CD14-positive monocyte (primary cell): Measurements from ENCODE around the gene MMP24. TPM values are rescaled to one million over a fixed set of nuclear protein-coding genes. Genes with fewer than 3 reads are reported as not detected.

Source experiments
- DNase-seq, 3 donors: peaks; one replicate each; pipeline ENCODE4 v3.0.0-alpha.2; 2011 to 2022
- H2AFZ ChIP-seq: 2 replicates; pipeline ENCODE4 v1.6.0; 2012; ENCODE audit warnings: mild to moderate bottlenecking, low read depth, low read length, inconsistent platforms; ENCODE audit not compliant: insufficient read depth, poor library complexity, severe bottlenecking
- H3K27ac ChIP-seq, 2 donors: 1 replicate in 1 of 2; 2 replicates in 1 of 2; pipeline ENCODE4 v1.5.1; 2012 to 2013; ENCODE audit warnings: low read length in 2 of 2, control low read depth in 1 of 2, inconsistent platforms in 1 of 2, low read depth in 1 of 2, mild to moderate bottlenecking in 1 of 2
- H3K27me3 ChIP-seq, 2 donors: one replicate each; pipeline versions ENCODE4 v1.6.0 to v1.6.1; 2011 to 2013; ENCODE audit warnings: low read length in 2 of 2; ENCODE audit not compliant: control insufficient read depth in 2 of 2, insufficient read depth in 2 of 2
- H3K36me3 ChIP-seq, 2 donors: replicated peaks in 1 of 2; 1 replicate in 1 of 2; 2 replicates in 1 of 2; pipeline versions ENCODE4 v1.5.1 to v1.6.1; 2012 to 2013; ENCODE audit warnings: low read length in 2 of 2, control low read depth in 1 of 2, inconsistent platforms in 1 of 2, mild to moderate bottlenecking in 1 of 2; ENCODE audit not compliant: insufficient read depth in 2 of 2, control insufficient read depth in 1 of 2
- H3K4me1 ChIP-seq, 2 donors: 1 replicate in 1 of 2; 2 replicates in 1 of 2; pipeline versions ENCODE4 v1.5.1 to v1.6.1; 2012 to 2013; ENCODE audit warnings: low read length in 2 of 2, control low read depth in 1 of 2, inconsistent platforms in 1 of 2, mild to moderate bottlenecking in 1 of 2, moderate library complexity in 1 of 2; ENCODE audit not compliant: insufficient read depth in 2 of 2, control insufficient read depth in 1 of 2
- H3K4me2 ChIP-seq: replicated peaks from 2 replicates; pipeline ENCODE3; 2012; ENCODE audit warnings: low read length, moderate library complexity, mild to moderate bottlenecking; ENCODE audit not compliant: poor library complexity, severe bottlenecking; ENCODE audit errors: extremely low read depth
- H3K4me3 ChIP-seq, 3 experiments: fragments of 200-600 bp in 1 of 3; sonication (generic) in 1 of 3; replicated peaks in 1 of 3; 1 replicate in 2 of 3; 2 replicates in 1 of 3; pipeline ENCODE4 v1.5.1; 2011 to 2013; ENCODE audit warnings: low read length in 3 of 3, mild to moderate bottlenecking in 3 of 3, control low read depth in 2 of 3, low read depth in 2 of 3, inconsistent platforms in 1 of 3, moderate library complexity in 1 of 3
- H3K79me2 ChIP-seq: 2 replicates; pipeline ENCODE4 v1.6.0; 2012; ENCODE audit warnings: mild to moderate bottlenecking, control low read depth, inconsistent platforms, low read length, moderate library complexity; ENCODE audit not compliant: insufficient read depth
- H3K9ac ChIP-seq: 2 replicates; pipeline ENCODE4 v1.6.0; 2017; ENCODE audit warnings: low read length, mild to moderate bottlenecking; ENCODE audit not compliant: insufficient read depth, poor library complexity, severe bottlenecking
- H3K9me3 ChIP-seq, 2 donors: replicated peaks in 1 of 2; 1 replicate in 1 of 2; 2 replicates in 1 of 2; pipeline versions ENCODE4 v1.5.1 to v1.6.1; 2012 to 2013; ENCODE audit warnings: low read length in 2 of 2, control low read depth in 1 of 2; ENCODE audit not compliant: control insufficient read depth in 1 of 2, insufficient read depth in 1 of 2
- H4K20me1 ChIP-seq: 2 replicates; pipeline ENCODE4 v1.6.0; 2012; ENCODE audit warnings: mild to moderate bottlenecking, low read length, control low read depth, moderate library complexity; ENCODE audit not compliant: insufficient read depth
- H3K27ac Mint-ChIP-seq, 7 donors: one replicate each; pipeline ENCODE4 v1.8.0; 2020; ENCODE audit warnings: mild to moderate bottlenecking in 7 of 7, mixed read lengths in 7 of 7, moderate library complexity in 6 of 7, inconsistent platforms in 2 of 7
- H3K27me3 Mint-ChIP-seq, 3 donors: one replicate each; pipeline ENCODE4 v1.8.0; 2021 to 2022; ENCODE audit warnings: low read depth in 3 of 3, mild to moderate bottlenecking in 3 of 3, mixed read lengths in 3 of 3, moderate library complexity in 3 of 3, inconsistent platforms in 1 of 3
- H3K36me3 Mint-ChIP-seq, 2 donors: one replicate each; pipeline ENCODE4 v1.8.0; 2020; ENCODE audit warnings: mixed read lengths in 2 of 2, inconsistent platforms in 1 of 2, mild to moderate bottlenecking in 1 of 2
- H3K4me1 Mint-ChIP-seq: one replicate; pipeline ENCODE4 v1.8.0; 2020; ENCODE audit warnings: mild to moderate bottlenecking, mixed read lengths
- H3K4me3 Mint-ChIP-seq, 2 donors: one replicate each; pipeline ENCODE4 v1.8.0; 2020; ENCODE audit warnings: mild to moderate bottlenecking in 2 of 2, mixed read lengths in 2 of 2, moderate library complexity in 1 of 2
- H3K9me3 Mint-ChIP-seq, 7 donors: one replicate each; pipeline ENCODE4 v1.8.0; 2020 to 2022; ENCODE audit warnings: mixed read lengths in 7 of 7, mild to moderate bottlenecking in 6 of 7, moderate library complexity in 6 of 7, inconsistent platforms in 2 of 7
- WGBS: methylation state at CpG from one replicate; pipeline ENCODE4 v1.1.5; 2013; ENCODE audit warnings: missing lambda C conversion rate; ENCODE audit not compliant: insufficient coverage; 5-methylcytosine and 5-hydroxymethylcytosine counted together
- intact Hi-C, 2 donors: fragments of 100-400 bp; cut with micrococcal nuclease; formaldehyde crosslinking; loops; one replicate each; pipeline versions ENCODE4 v1.15.0 to v1.15.1; 2023
- polyA plus RNA-seq, 3 donors: library from polyadenylated mRNA; depleted of rRNA in 1 of 3; unstranded in 2 of 3; stranded (reverse) in 1 of 3; fragments of 300-500 nt in 2 of 3; fragments of >200 nt in 1 of 3; fragmentation: Illumina TruSeq in 2 of 3; gene quantifications; 1 replicate in 2 of 3; 2 replicates in 1 of 3; pipeline ENCODE4 v1.2.3, GENCODE V29; 2012 to 2021
- TF ChIP-seq, protein P1 (sequence below): fragments of 200-600 bp; IDR thresholded peaks from one replicate; pipeline ENCODE4 v1.8.0; 2022; ENCODE audit warnings: antibody characterized with exemption, mild to moderate bottlenecking

MMP24 gene
- polyA plus RNA-seq, 3 donors: 0.14 TPM; not detected in 2

DNA sequence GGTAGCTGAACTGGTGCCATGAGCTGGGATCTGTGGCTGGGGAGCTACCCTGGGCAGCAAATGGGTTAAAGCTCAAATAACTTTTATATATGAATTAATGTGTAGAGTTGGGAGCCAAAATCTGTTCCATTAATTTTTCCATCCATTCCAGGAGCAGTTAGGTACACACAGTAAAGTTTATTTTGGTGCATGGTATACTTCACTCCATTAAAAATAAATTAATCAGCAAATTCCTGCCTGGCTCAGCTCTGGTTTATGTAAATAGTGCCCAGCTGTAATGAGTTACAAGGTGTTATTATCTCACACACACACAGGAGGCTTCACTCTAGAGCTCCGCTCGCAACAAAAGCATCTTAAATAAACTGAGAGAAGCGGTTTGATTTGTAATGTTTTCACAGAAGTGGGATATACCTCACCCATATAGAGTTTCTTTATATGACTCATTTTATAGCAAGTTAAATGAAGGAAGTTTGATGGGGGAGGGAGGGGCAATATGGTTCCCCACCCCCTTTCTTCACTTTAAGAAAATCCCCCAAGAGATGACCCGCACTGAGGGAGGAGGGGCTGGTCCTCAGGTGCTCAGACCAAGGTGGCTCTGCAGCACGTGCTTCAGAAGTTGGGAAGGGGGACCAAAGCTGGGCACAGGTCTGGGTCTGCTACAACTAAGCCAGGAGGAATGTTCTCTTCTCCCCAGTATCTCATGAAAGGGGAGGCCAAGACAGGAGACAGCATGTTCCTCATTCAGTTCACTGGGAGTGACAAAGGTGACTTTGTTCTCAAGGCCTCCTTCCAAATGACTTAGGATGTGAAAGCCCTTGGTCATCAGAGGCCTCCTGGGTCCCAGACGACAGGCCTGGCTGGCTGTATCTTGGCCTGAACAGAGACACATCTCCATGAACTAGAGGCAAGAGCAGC is 76.2 kb downstream of the MMP24 start:
- DNase-seq: no peak
- H3K4me1 Mint-ChIP-seq: peaks cover 15% of the 10 kb centered on the region
- Histone ChIP-seq H4K20me1 (no peaks in the 10 kb centered on the region), H3K27me3 (no peaks in the 10 kb centered on the region), H3K36me3 (peaks cover 0 to 38% of the 10 kb centered on the region in 2 donors), H3K9ac (no peak overlapping the region), H3K4me3 (no peak overlapping the region), H3K4me2 (no peak overlapping the region), H3K27ac (no peak overlapping the region), H3K79me2 (no peaks in the 10 kb centered on the region), H3K4me1 (no peaks in the 10 kb centered on the region), H3K9me3 (no peaks in the 10 kb centered on the region), H2AFZ (no peak overlapping the region)
- H3K4me3 Mint-ChIP-seq: no peak overlapping the region
- intact Hi-C loops: loop anchor here (5.0 to 10.0 kb wide), 2 partner anchors 142 to 145 kb away; no protein-coding TSS in a partner anchor
- peaks cover 29% of the 10 kb centered on the region in 2 donors for H3K36me3 Mint-ChIP-seq
- peaks cover 0 to 3% (median 2%) of the 10 kb centered on the region in 3 donors for H3K27me3 Mint-ChIP-seq
- H3K9me3 Mint-ChIP-seq: peaks cover 0 to 3% (median 0%) of the 10 kb centered on the region in 7 donors
- TF ChIP-seq, protein P1, sequence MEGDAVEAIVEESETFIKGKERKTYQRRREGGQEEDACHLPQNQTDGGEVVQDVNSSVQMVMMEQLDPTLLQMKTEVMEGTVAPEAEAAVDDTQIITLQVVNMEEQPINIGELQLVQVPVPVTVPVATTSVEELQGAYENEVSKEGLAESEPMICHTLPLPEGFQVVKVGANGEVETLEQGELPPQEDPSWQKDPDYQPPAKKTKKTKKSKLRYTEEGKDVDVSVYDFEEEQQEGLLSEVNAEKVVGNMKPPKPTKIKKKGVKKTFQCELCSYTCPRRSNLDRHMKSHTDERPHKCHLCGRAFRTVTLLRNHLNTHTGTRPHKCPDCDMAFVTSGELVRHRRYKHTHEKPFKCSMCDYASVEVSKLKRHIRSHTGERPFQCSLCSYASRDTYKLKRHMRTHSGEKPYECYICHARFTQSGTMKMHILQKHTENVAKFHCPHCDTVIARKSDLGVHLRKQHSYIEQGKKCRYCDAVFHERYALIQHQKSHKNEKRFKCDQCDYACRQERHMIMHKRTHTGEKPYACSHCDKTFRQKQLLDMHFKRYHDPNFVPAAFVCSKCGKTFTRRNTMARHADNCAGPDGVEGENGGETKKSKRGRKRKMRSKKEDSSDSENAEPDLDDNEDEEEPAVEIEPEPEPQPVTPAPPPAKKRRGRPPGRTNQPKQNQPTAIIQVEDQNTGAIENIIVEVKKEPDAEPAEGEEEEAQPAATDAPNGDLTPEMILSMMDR: no peak
- WGBS: 90% methylated on average over 1 of the region's 6 CpGs
- peak overlapping the region in 1 of 7 donors; percentile 56 for H3K27ac Mint-ChIP-seq

DNA sequence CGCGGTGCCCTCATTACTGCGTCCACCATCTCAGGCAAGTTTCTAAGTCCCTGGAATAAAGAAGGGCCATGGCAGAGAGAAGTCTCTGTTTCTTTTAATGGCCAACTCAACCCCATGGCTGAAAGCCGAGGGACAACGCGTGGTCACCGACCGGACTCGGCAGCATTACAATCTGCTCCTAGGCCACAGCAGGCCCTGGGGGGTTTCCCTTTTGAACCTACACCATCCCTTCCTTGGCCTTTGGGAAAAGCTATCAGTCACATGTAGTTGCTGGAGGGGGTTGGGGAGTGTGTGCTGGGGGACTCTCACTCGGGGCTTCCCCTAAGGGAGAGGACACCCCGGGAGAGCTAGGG is 76.9 kb downstream of the MMP24 start:
- WGBS: 95% methylated on average over 7 of the region's 11 CpGs
- no peak overlapping the region for H3K4me3 Mint-ChIP-seq
- no peaks in the 10 kb centered on the region for H3K4me1 ChIP-seq

More for the DNA sequence above, 76.9 kb downstream of the MMP24 start:
- Histone ChIP-seq H3K27ac (no peak overlapping the region), H3K9me3 (no peaks in the 10 kb centered on the region), H2AFZ (no peak overlapping the region), H3K36me3 (peaks cover 2 to 44% of the 10 kb centered on the region in 2 donors), H3K79me2 (no peaks in the 10 kb centered on the region), H3K4me2 (no peak overlapping the region), H3K4me3 (no peak overlapping the region), H3K27me3 (no peaks in the 10 kb centered on the region), H4K20me1 (no peaks in the 10 kb centered on the region), H3K9ac (no peak overlapping the region)
- H3K27me3 Mint-ChIP-seq: peaks cover 0 to 3% (median 2%) of the 10 kb centered on the region in 3 donors
- TF ChIP-seq, protein P1: no peak
- H3K36me3 Mint-ChIP-seq: peaks cover 29 to 32% of the 10 kb centered on the region in 2 donors
- H3K9me3 Mint-ChIP-seq: peaks cover 0 to 3% (median 0%) of the 10 kb centered on the region in 7 donors
- H3K4me1 Mint-ChIP-seq: peaks cover 15% of the 10 kb centered on the region
- no peak for DNase-seq
- no peak overlapping the region for H3K27ac Mint-ChIP-seq
- intact Hi-C loops: loop anchor here (5.0 to 10.0 kb wide), 2 partner anchors 141 to 144 kb away; no protein-coding TSS in a partner anchor
